OCI-M2 (cell line): ENCODE results near the gene CHRNB2.
"Not testable (repeated sequence)": the region's sequence is repeated elsewhere in the genome, so short reads cannot be mapped to it uniquely, and the experiment has no call there.

Experiments used
- DNase-seq: peaks from one replicate; lab custom pipeline; 2025; ENCODE audit not compliant: unreplicated experiment; lab: John Stamatoyannopoulos, UW

CHRNB2 gene

GRCh38 chr1:154567386-154568156, at the start of gene CHRNB2:
Gene CHRNB2 (plus strand): TSS chr1:154567778. CDS start chr1:154568045, 267 bp downstream.
- no peak for DNase-seq

GRCh38 chr1:154519591-154519991, 48.0 kb upstream of the CHRNB2 start:
- DNase-seq: no peak

- DNase-seq: no peak
These were observed 47.2 kb upstream of the CHRNB2 start for GRCh38 chr1:154520333-154520732.

- no peak for DNase-seq
These were observed 45.9 kb upstream of the CHRNB2 start for GRCh38 chr1:154521695-154522094.

- DNase-seq: no peak
These were observed 42.7 kb upstream of the CHRNB2 start for GRCh38 chr1:154524881-154525280.

GRCh38 chr1:154527192-154527591, 40.4 kb upstream of the CHRNB2 start:
- no peak for DNase-seq

GRCh38 chr1:154529308-154529707, 38.3 kb upstream of the CHRNB2 start:
- no peak for DNase-seq

- DNase-seq: not testable (repeated sequence)
These were observed 35.6 kb upstream of the CHRNB2 start for GRCh38 chr1:154531950-154532349.

- no peak for DNase-seq
These were observed 33.4 kb upstream of the CHRNB2 start for GRCh38 chr1:154533952-154534844.

- no peak for DNase-seq
These were observed 31.0 kb upstream of the CHRNB2 start for GRCh38 chr1:154536570-154536969.

- no peak for DNase-seq
These were observed 27.8 kb upstream of the CHRNB2 start for GRCh38 chr1:154539486-154540483.

- DNase-seq: no peak
These were observed 26.3 kb upstream of the CHRNB2 start for GRCh38 chr1:154541231-154541630.

GRCh38 chr1:154546264-154547063, 21.1 kb upstream of the CHRNB2 start:
- no peak for DNase-seq

GRCh38 chr1:154547105-154547732, 20.4 kb upstream of the CHRNB2 start:
- DNase-seq: no peak

GRCh38 chr1:154548028-154548427, 19.6 kb upstream of the CHRNB2 start:
- DNase-seq: no peak

GRCh38 chr1:154549202-154549770, 18.3 kb upstream of the CHRNB2 start:
- no peak for DNase-seq

GRCh38 chr1:154550070-154550469, 17.5 kb upstream of the CHRNB2 start:
- DNase-seq: no peak

- DNase-seq: no peak
These were observed 16.9 kb upstream of the CHRNB2 start for GRCh38 chr1:154550657-154551056.

GRCh38 chr1:154551474-154551873, 16.1 kb upstream of the CHRNB2 start:
- DNase-seq: no peak
